ENCODE measurements around the gene C5orf58.
"Not testable (repeated sequence)": the region's sequence is repeated elsewhere in the genome, so short reads cannot be mapped to it uniquely, and the experiment has no call there.

Gene C5orf58

DNA sequence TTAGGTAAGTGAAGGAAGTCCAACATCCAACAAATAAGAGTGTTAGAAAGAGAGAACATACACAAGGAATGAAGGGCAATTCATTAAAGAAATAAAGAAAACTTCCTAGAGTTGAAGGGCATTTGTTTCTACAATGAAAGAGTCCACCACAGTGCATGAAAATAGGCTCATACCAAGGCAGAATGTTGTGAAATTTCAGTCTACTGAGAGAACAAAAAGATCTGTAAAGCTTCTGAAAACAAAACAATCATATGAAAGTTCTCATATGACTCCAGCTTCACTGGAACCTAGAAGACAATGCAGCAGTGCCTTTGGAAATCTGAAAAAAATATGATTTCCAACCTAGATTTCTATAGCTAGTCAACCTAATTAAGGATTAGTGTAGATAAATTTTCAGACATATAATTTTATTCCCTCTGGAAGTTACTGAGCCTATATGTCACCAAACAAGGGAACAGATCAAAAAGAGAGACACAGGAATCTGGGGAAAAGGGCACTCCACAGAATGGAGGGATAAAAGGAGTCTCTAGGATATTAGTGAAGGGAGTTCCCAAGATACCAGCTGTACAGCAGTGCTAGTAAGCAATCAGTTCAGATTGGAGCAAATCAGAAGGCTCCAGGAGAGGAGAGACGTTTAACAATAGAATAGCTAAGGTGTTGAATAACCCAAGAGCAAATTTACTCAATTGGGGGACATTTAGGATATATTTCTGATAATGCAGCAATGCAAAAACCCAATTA, 5.8 kb downstream of the C5orf58 start:
- H3K4me1 Mint-ChIP-seq (ENCODE audit: low read depth), result no peaks in the 10 kb centered on the region
- no peaks in the 10 kb centered on the region for H3K9me3 Mint-ChIP-seq
- H3K4me3 Mint-ChIP-seq, result no peak overlapping the region
- H3K36me3 Mint-ChIP-seq (ENCODE audit: low read depth), result no peaks in the 10 kb centered on the region
- H3K27me3 Mint-ChIP-seq, result no peaks in the 10 kb centered on the region
- H3K27ac Mint-ChIP-seq, result no peak overlapping the region

DNA sequence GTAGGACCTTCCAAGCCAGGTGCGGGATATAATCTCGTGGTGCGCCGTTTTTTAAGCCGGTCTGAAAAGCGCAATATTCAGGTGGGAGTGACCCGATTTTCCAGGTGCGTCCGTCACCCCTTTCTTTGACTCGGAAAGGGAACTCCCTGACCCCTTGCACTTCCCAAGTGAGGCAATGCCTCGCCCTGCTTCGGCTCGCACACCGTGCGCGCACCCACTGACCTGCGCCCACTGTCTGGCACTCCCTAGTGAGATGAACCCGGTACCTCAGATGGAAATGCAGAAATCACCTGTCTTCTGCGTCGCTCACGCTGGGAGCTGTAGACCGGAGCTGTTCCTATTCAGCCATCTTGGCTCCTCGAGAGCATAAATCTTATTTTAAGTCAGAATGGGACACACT, 12.7 kb downstream of the C5orf58 start:
- peak overlapping the region; percentile 21 for H3K27ac Mint-ChIP-seq

GRCh38 chr5:170246126-170246870, 13.5 kb downstream of the C5orf58 start:
- Mint-ChIP-seq H3K4me1 (ENCODE audit: low read depth) (peaks cover 17% of the 10 kb centered on the region), H3K9me3 (peaks cover 5% of the 10 kb centered on the region), H3K36me3 (ENCODE audit: low read depth) (peaks cover 59% of the 10 kb centered on the region), H3K4me3 (no peak overlapping the region), H3K27ac (no peak overlapping the region), H3K27me3 (no peaks in the 10 kb centered on the region)

More for the DNA sequence above, 12.7 kb downstream of the C5orf58 start:
- not testable (repeated sequence) for H3K9me3 Mint-ChIP-seq, H3K4me3 Mint-ChIP-seq, H3K27me3 Mint-ChIP-seq
- peaks cover 51% of the 10 kb centered on the region for H3K36me3 Mint-ChIP-seq (ENCODE audit: low read depth)
- peaks cover 13% of the 10 kb centered on the region for H3K4me1 Mint-ChIP-seq (ENCODE audit: low read depth)

GRCh38 chr5:170247363-170247762, 14.6 kb downstream of the C5orf58 start:
- H3K4me3 Mint-ChIP-seq, result no peak overlapping the region
- H3K9me3 Mint-ChIP-seq, result peaks cover 5% of the 10 kb centered on the region
- peaks cover 70% of the 10 kb centered on the region for H3K36me3 Mint-ChIP-seq (ENCODE audit: low read depth)
- H3K27me3 Mint-ChIP-seq, result no peaks in the 10 kb centered on the region
- H3K4me1 Mint-ChIP-seq (ENCODE audit: low read depth), result peaks cover 23% of the 10 kb centered on the region
- H3K27ac Mint-ChIP-seq, result no peak overlapping the region

- Mint-ChIP-seq H3K27ac (no peak overlapping the region), H3K9me3 (peaks cover 5% of the 10 kb centered on the region), H3K36me3 (ENCODE audit: low read depth) (peaks cover 78% of the 10 kb centered on the region), H3K27me3 (no peaks in the 10 kb centered on the region), H3K4me1 (ENCODE audit: low read depth) (peaks cover 33% of the 10 kb centered on the region), H3K4me3 (no peak overlapping the region)
Observed at GRCh38 chr5:170248172-170248930, 15.6 kb downstream of the C5orf58 start.

DNA sequence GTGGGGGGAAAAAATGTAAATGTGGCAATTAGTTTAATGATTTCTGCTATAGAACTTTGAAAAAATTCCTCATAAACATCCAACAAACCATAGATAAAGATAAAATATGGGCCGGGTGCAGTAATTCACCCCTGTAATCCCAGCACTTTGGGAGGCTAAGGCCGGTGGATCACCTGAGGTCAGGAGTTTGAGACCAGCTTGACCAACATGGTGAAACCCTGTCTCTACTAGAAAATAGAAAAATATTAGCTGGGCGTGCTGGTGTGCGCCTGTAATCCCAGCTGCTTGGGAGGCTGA, 16.1 kb downstream of the C5orf58 start:
- Mint-ChIP-seq H3K36me3 (ENCODE audit: low read depth) (peaks cover 84% of the 10 kb centered on the region), H3K4me1 (ENCODE audit: low read depth) (peaks cover 38% of the 10 kb centered on the region)
- not testable (repeated sequence) for H3K27me3 Mint-ChIP-seq, H3K9me3 Mint-ChIP-seq, H3K4me3 Mint-ChIP-seq, H3K27ac Mint-ChIP-seq

- H3K27ac Mint-ChIP-seq, result peak overlapping the region; percentile 87
- H3K36me3 Mint-ChIP-seq (ENCODE audit: low read depth), result peaks cover 88% of the 10 kb centered on the region
- H3K4me1 Mint-ChIP-seq (ENCODE audit: low read depth), result peaks cover 43% of the 10 kb centered on the region
Observed at GRCh38 chr5:170249355-170249754, 16.6 kb downstream of the C5orf58 start.

DNA sequence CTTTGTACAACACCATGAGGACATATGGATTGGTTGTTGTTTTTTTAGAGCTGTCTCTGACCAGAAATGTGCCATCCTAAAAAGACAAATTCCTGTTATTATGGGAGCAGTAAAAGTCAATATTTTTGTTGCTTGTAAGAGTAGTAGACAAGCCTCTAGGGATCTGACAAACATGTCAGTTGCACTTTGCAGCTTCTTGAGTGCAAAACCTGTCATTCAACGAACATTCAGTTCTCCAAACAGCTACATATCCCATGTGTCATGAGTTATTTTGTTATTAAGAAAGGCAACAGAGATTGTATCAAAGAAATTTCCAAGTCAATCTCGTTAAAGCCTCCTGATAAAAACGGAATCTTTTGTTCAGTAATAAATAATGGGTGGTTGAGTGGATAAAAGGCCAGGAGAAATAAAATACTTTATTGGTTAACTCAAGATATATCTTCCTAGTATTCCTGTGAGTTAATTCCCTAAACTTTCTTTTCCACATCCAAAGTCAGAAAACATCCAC, 18.1 kb downstream of the C5orf58 start:
- peak overlapping the region; percentile 10 for H3K27ac Mint-ChIP-seq
- H3K36me3 Mint-ChIP-seq (ENCODE audit: low read depth), result peaks cover 97% of the 10 kb centered on the region
- no peak overlapping the region for H3K4me3 Mint-ChIP-seq
- peaks cover 5% of the 10 kb centered on the region for H3K9me3 Mint-ChIP-seq
- H3K4me1 Mint-ChIP-seq (ENCODE audit: low read depth), result peaks cover 54% of the 10 kb centered on the region
- no peaks in the 10 kb centered on the region for H3K27me3 Mint-ChIP-seq

More at GRCh38 chr5:170249355-170249754, 16.6 kb downstream of the C5orf58 start:
- H3K27me3 Mint-ChIP-seq, result no peaks in the 10 kb centered on the region
- peaks cover 5% of the 10 kb centered on the region for H3K9me3 Mint-ChIP-seq
- H3K4me3 Mint-ChIP-seq, result peak overlapping the region; percentile 27

DNA sequence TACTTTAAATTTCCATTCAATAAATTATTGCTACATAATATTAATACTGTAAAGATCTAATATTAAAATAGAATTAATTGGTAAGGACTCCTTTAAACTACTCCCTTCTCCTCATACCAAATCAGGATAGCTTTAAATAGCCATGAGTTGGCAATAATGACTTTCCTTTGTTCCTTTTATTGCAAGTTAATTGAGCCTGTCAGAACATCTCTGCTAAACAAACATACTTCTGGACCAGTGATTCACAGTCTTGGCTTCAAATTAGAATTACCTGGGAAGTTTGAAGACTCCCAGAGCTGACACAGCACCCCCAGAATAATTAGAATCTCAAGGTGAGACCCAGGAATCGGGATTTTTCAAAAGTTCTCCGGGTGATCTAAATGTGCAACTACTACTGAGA, 18.7 kb downstream of the C5orf58 start:
- H3K27me3 Mint-ChIP-seq, result no peaks in the 10 kb centered on the region
- H3K36me3 Mint-ChIP-seq (ENCODE audit: low read depth), result peaks cover 97% of the 10 kb centered on the region
- peaks cover 54% of the 10 kb centered on the region for H3K4me1 Mint-ChIP-seq (ENCODE audit: low read depth)
- H3K27ac Mint-ChIP-seq, result no peak overlapping the region
- H3K9me3 Mint-ChIP-seq, result peaks cover 2% of the 10 kb centered on the region
- H3K4me3 Mint-ChIP-seq, result no peak overlapping the region

GRCh38 chr5:170252109-170252508, 19.3 kb downstream of the C5orf58 start:
- Mint-ChIP-seq H3K4me1 (ENCODE audit: low read depth) (peaks cover 58% of the 10 kb centered on the region), H3K4me3 (no peak overlapping the region), H3K27ac (peak overlapping the region; percentile 29)

GRCh38 chr5:170252720-170253350, 20.1 kb downstream of the C5orf58 start:
- no peaks in the 10 kb centered on the region for H3K27me3 Mint-ChIP-seq
- H3K27ac Mint-ChIP-seq, result peak overlapping the region; percentile 74
- H3K4me3 Mint-ChIP-seq, result no peak overlapping the region
- peaks cover 59% of the 10 kb centered on the region for H3K4me1 Mint-ChIP-seq (ENCODE audit: low read depth)
- H3K9me3 Mint-ChIP-seq, result no peaks in the 10 kb centered on the region
- H3K36me3 Mint-ChIP-seq (ENCODE audit: low read depth), result peaks cover 97% of the 10 kb centered on the region

More at GRCh38 chr5:170252109-170252508, 19.3 kb downstream of the C5orf58 start:
- H3K36me3 Mint-ChIP-seq (ENCODE audit: low read depth), result peaks cover 97% of the 10 kb centered on the region
- H3K27me3 Mint-ChIP-seq, result no peaks in the 10 kb centered on the region
- H3K9me3 Mint-ChIP-seq, result no peaks in the 10 kb centered on the region

- H3K4me1 Mint-ChIP-seq (ENCODE audit: low read depth), result peaks cover 61% of the 10 kb centered on the region
- H3K27ac Mint-ChIP-seq, result peak overlapping the region; percentile 74
- peak overlapping the region; percentile 33 for H3K4me3 Mint-ChIP-seq
- H3K9me3 Mint-ChIP-seq, result no peaks in the 10 kb centered on the region
- H3K27me3 Mint-ChIP-seq, result no peaks in the 10 kb centered on the region
- peaks cover 98% of the 10 kb centered on the region for H3K36me3 Mint-ChIP-seq (ENCODE audit: low read depth)
Observed at GRCh38 chr5:170254056-170254455, 21.3 kb downstream of the C5orf58 start.

DNA sequence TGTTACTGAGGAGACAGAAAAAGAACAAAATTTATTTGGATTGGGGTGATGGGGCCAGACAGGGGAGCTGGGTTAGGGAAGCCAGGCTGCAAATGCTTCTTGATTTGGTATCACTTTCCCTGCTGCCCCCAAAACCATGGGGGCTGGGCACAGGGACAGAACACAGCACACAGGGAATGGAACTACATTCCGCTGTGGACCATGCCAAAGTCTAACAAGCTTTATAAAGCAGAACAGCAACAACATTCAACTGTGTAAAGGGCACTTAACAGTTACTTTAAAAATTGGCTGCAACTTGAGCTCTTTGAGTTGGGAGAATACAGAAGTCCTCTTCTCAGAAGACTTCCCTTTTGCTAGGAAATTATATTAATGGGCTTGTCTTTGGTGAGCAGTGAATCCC, 23.8 kb downstream of the C5orf58 start:
- no peak overlapping the region for H3K27ac Mint-ChIP-seq
- H3K4me3 Mint-ChIP-seq, result no peak overlapping the region
- peaks cover 48% of the 10 kb centered on the region for H3K4me1 Mint-ChIP-seq (ENCODE audit: low read depth)
- peaks cover 98% of the 10 kb centered on the region for H3K36me3 Mint-ChIP-seq (ENCODE audit: low read depth)
- no peaks in the 10 kb centered on the region for H3K27me3 Mint-ChIP-seq
- no peaks in the 10 kb centered on the region for H3K9me3 Mint-ChIP-seq

DNA sequence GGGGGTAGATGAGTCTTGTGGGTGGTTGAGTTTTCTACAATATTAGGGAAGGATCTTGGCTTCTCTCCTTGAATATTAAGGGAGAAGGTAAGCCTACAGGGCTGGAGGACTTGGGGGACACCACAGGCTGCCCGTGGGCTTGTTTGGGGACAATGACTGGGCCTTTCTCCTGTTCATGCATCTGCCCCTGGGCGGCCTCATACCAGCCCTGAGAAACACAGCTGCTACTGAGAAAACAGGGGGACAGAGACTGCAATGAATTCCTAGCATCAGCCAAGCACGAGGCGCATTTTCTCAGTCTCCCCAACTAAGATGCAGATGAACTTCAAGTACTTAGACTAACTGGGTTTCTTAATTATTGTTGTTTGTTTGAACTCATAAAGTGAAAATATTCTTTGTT, 24.6 kb downstream of the C5orf58 start:
- Mint-ChIP-seq H3K36me3 (ENCODE audit: low read depth) (peaks cover 98% of the 10 kb centered on the region), H3K27me3 (no peaks in the 10 kb centered on the region), H3K27ac (peak overlapping the region; percentile 37), H3K4me3 (no peak overlapping the region), H3K9me3 (no peaks in the 10 kb centered on the region), H3K4me1 (ENCODE audit: low read depth) (peaks cover 50% of the 10 kb centered on the region)

Measured in stimulated activated naive CD8-positive, alpha-beta T cell treated with anti-CD3 and anti-CD28 coated beads, Interleukin-15, Interleukin-2, amounts not matched to agents 100 ng/mL and 50 ng/mL, for 24 hours (primary cell).